AG08395 (cell line): ENCODE results near the gene PTAFR.
"Not testable (repeated sequence)": the region's sequence is repeated elsewhere in the genome, so short reads cannot be mapped to it uniquely, and the experiment has no call there.

Source experiments
- DNase-seq: peaks from one replicate; pipeline ENCODE4 v3.0.0; 2012; ENCODE audit warnings: mixed read lengths, low spot score

The PTAFR gene

DNA sequence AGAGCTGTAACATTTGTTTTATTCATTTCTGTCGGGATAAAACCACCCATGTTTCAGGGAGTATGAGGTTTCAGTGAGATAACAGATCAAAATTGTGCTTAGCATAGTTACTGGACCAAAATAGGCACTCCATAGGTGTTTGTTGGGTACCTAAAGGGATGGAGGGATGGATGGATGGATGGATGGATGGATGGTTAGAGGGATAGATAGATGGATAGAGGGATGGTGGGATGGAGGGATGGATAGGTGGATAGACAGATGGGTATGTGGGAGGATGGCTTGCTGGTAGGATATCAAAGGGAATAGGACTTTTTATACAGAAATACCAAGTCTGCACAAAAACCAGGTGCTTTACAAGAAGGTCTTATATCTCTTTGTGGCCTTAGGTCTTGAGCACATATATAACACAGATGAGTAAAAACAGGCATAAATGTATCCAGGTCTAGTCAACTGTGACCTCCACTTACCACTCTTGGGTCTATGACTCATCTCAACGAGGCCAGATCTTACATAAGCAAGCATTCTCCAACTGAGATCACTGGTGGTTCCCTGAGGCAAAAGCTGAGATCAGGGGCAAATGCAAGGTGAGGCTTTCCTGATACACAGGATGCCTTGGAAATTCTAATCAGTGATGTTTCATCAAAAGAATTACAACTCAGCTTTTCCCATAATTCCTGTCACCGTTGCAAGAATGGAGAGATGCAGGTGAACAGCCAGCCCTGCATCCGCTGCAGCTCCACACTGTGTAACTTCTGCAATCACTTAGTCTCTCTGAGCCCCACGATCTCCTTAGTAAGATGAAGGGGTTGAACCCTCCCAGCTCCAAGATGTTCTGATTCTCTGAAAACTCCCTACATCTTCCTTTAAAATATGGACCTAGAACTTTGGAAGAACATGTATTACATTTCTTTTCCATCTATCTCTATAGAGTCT lies 32.0 kb downstream of the PTAFR start:
- peak; percentile 59 for DNase-seq

DNA sequence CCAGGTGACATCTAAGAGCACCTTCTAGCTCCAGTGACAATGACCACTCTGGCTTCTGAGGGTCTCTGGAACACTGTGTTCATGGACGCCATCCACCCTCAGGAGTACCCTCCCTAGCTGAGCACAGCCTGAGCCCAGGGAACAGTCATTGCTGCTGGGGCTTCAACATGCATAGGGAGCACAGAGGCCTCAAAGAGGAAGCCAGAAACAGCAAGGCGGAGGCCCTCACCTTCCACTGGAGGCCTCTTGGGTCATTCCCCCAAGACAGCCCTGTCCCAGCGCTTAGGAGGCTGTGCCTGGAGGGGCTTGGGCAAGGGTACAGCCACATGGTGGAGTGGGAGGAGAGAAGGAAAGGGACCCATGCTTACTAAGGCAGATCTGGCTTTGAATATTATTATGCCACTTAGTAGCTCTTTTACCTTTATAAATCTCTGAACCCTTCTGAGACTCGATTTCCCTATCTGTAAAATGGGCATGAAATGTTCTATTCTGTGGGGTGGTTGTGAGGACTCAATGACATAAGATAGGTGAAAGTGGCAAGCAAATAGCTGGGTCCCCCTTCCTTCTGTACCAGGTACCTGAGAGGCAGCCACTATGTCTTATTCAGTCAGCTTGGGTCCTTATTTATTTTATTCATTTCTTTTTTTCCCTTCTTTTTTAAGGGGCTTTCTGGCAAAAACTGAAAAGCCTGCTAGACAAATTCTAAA lies 32.8 kb downstream of the PTAFR start:
- DNase-seq: no peak

DNA sequence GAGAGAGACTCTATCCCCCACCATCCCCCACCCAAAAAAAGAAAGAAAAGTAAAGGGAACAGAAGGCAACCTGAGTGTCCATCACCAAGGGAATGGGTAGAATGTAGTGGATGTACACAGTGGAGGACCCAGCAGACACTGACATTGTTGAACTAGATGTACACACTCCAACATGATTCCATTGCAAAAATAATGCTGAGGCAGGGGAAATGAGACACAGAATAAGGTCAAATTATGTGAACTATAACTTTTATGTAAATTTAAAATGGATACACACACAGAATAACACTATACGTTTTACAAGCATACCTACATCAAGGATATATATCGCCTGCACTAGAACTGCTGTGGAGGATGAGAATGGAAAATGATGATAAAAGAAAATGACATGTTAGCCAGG lies 34.8 kb downstream of the PTAFR start:
- no peak for DNase-seq

DNA sequence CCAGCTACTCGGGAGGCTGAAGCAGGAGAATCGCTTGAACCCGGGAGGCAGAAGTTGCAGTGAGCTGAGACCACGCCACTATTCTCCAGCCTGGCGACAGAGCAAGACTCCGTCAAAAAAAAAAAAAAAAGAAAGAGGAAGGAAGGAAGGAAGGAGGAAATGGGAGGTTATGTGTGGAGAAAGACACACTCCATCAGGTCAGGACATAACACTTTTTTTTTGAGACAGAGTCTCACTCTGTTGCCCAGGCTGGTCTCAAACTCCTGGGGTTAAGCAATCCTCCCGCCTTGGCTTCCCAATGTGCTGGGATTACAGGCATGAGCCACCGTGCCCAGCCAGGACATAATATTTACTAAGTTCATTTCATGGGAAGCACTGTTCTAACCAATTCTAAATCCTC lies 36.6 kb downstream of the PTAFR start:
- not testable (repeated sequence) for DNase-seq

DNA sequence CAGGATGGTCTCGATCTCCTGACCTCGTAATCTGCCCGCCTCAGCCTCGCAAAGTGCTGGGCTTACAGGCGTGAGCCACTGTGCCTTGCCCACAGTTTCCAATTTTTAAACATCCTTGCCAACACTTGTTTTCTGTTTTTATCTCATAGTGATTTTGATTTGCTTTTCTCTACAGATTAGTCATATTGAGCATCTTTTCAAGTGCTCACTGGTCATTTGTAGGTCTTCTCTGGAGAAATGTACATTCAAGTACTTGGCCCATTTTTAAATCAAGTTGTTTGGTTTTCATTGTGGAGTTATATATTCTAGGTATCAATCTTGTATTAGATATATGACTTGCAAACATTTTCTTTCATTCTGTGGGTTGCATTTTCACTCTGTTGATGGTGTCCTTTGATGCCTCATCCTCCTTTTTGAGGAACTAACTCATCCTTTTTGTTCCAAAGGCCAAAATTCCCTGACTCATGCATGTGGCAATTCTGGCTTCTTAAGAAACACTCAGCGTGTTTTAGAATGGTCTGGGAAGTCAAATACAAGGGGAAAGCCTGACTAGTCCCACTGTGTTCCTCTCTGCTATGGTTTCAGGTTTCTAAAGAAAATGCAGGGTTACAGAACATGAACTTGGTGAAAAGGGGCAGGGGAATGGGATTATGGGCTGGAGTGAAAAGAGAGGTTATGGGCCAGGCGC lies 37.3 kb downstream of the PTAFR start:
- peak; percentile 65 for DNase-seq

DNA sequence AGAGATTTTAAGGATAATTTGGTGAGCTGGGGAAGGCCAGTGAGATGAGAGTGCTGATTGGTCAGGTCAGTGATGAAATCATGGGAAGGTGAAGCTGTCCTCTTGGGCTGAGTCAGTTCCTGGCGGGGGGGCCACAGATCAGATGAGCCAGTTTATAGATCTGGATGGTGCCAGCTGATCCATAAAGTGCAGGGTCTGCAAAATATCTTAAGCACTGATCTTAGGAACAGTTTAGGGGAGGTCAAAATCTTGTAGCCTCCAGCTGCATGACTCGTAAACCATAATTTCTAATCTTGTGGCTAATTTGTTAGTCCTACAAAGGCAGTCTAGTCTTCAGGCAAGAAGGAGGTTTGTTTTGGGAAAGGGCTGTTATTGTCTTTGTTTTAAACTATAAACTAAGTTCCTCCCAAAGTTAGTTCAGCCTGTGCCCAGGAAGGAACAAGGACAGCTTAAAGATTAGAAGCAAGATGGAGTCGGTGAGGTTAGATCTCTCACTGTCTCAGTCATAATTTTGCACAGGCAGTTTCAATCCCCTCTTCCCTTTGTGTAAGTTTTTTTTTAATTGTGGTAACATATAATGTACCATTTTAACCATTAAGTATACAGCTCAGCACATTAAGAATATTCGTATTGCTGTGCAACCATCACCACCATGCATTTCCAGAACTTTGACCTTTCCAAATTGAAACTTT lies 39.4 kb downstream of the PTAFR start:
- DNase-seq: no peak

DNA sequence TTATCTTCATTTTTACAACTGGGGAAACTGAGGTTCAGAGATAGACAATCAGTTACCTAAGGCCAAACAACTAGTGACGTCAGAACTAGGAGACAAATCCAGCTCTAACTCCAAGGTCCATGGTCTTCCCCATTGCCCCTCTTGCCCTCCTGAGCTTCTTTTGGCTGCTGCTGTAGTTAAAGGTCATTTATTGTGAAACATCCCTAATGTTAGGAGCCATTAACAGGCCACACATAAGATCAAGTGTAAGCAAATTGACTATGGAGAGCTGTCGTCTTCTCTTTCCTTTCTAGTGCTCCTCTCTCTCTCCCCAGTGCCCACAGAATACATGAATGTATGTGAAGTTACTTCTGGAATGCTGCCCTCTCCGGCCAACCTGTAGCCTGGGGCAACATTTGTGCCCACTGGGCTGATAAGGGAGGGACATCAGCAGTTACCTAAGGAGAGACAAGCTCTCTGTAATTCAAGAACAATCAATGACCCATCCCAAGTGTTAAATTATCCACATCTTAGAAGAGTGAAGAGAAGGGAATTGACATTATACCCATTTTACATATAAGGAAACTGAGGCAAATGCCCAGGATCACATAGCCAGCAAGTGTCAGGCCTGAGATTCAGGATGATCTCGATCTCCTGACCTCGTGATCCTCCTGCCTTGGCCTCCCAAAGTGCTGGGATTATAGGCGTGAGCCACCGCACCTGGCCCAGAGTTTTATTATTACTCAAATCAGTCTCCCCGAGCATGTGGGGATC lies 40.1 kb downstream of the PTAFR start:
- DNase-seq: no peak

DNA sequence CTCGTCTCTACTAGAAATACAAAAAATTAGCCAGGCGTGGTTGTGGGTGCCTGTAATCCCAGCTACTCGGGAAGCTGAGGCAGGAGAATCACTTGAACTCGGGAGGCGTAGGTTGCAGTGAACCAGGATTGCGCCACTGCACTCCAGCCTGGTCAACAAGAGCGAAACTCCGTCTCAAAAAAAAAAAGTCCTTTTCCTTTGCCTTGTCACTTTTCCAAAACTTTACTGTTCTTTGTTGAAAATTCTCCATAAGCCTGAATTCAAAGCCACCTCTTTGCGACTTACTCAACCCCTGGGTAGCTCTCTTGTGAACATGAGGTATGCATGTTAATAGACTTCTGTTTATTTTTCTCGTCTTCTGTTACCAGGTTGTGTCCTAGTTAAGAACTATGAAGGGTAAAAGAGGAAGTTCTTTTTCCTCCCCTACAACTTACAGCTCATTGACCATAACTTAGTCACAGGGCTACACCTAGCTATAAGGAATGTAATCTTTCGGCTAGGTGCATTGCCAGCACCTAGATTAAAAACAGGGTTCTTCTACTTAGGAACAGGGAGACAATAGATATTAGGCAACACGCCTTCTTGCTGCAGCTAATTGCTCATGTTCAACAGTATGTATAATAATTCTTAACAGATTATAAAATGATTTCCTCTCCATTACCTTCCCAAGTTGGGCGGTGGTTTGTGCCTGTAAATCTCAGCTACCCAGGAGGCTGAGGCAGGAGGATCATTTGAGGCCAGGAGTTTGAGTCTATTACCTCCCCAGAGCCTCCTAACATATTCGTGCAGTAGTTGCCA lies 40.9 kb downstream of the PTAFR start:
- DNase-seq: no peak

DNA sequence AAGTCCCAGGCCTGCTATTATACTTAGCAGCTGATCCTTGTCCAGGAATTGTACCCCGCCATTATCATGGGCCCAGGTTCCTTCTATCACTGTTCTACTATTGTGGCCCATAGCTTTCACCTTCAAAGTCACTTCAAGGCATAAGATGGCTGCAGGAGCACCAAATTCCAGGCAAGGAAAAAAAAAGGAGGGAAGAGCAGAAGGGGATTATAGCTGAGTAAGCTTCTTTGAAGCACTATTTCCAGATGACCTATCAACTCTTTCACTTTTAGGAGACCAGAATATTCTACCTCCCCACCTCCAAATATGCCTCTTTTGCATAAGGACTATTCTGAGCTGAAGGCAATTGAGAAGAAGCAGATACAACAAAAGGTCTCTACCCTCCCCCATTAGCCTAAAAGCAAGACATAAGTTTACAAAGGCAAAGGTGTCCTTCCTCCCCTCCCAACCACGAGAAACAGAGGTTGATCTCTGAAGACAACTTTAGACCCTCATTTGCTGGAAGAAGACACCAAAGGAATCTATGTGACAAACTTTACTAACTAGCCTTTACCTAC lies 41.8 kb downstream of the PTAFR start:
- no peak for DNase-seq

DNA sequence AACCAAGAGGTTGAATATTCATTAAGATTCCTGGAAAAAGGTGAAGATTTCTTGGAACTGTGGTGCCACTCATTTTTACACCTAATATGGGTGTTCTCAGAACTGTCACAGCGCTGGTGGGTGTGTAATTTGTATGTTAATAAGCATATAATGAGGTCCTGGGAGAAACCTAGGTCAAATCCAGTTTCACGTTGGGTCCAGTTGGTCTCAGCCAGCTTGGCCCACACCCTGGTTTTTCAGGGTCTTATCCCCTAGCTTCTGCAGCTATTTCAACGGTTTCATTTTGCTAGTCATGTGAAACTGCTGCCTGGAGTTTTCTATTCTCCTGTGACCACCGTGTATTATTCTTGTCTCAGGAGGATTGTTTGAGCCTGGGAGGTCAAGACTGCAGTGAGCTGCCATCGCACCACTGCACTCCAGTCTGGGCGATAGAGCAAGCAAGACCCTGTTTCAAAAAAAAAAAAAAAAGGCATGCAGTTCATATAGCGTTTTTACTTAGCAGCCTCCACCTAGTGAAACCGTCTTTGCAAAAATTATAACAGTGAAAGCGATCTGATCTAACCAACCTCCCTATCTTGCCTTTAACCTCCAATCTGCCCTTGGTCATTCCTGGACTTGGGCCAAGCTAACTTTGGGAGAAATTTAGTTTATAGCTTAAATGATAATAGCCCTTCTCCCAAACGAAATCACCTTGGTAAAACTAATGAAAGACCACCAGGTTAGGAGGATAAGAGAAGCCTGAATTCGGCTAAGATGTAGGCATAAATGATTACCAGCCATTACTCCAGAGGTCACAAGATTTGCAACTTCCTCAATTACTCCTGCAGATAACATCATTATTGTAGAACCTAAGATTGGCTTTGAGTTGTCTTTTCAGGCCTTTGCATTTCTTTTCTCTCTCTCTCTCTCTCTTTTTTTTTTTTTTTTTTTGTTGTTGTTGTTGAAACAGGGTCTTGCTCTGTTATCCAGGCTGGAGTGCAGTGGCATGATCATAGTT lies 44.0 kb downstream of the PTAFR start:
- no peak for DNase-seq

DNA sequence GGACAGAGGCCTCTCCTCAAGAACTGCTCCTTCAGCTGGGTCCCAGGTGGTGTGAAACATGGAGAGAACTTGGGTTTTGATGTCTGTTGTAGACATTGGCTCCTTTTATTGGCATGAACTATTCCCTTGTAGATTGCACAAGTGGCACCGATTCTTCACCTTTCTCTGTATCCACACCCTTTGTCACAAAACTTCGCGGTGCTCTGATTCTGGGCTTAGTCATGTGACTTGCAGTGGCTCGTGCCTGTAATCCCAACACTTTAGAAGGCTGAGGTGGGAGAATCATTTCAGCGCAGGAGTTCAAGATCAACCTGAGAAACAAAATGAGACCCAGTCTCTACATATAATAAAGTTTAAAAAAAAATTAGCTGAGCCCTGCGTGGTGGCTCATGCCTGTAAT lies 45.6 kb downstream of the PTAFR start:
- DNase-seq: no peak

DNA sequence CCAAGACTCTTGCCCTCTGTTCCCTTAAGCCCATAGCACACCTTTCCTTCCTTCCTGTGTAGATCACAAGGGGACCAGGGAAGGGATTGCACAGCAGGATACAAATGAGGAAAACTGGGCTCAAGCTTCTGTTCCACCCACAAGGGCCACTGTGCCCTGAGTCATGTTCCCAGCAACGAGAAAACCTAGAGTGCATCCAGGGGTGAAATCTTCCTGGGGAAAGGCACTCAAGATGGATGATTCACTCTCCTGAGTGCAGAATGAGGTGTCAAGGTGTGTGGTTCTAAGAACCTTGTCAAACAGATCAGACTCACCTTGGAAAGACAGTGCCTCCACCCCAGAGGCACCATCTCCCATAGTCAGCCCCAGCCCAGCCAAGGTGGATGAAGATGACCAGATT lies 47.3 kb downstream of the PTAFR start:
- peak; percentile 45 for DNase-seq

DNA sequence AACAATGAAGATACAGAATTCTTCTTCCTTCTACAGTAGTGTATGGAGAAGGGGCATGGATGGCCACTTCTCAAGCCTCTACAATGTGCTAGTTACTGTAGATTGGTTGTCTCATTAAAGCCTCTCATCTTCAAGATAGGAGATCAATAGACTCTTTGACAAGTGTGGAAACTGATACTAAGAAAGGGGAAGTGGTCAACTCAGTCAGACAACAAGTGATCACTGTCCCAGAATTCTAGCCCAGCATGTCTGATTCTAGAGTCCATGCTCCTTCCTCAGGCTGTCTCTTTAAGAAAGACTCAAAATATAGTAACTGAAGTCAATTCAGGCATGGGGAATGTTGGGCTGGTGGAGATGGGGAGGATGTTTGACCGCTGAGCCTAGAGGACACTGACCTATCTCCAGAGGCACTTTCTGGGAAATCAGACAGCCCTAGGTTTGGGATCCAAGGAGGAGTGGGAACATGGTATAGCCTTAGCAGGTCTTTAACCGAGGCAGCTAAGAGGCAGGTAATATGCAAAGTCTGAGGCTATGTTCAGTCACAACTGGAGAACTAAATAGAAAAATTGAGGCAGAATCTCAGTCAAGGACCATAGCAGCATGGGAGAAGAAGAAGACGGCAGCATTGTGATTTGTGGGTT lies 48.8 kb downstream of the PTAFR start:
- no peak for DNase-seq

DNA sequence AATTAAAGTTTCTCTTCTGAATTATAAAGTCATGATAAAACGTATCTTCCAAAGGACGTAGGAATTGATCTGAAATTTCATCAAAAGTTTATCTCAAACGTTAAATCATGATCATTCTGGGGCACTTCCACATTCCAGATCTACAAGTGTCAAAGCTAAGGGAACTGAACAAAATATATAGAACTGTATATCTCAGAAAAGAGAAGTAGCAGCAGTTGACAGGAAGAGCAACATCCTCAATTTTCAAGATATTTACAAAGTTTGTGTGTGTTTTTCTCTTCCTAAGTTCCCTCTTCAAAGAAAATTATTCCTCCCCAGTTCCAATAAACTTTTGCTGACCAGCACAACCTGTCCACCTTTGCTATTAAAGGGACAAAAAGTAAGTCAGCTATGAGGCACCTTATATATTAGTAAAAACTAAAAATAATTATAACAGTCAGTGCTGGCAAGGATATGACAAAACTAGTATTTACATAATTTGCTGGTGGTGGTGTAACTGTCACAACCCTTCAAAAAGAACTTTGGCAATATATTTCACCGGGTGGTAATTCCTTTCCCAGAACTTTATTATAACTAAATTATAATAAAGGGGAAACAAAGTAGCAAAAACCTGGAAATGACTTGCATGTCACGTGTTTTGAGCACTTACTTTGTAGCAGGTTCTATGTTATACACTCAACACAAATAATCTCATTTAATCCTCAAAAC lies 49.6 kb downstream of the PTAFR start:
- DNase-seq: no peak

DNA sequence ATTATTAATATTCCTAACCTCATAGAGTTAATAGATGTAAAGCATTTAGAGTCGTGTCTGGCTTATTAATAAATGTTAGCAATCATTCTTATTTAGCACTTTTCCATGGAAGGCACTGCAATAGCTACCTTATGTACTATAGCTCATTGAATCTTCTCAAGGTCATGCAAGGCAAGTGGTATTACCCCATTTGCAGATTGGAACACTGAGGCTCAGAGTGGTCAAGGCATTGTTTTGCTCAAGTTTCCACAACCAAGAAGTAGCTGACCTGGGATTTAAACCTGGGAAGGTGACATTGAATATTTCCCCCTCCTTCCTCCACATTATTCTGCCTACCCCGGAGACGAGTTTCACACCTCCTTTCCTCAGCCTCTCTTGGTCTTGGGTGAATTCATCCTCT lies 50.3 kb downstream of the PTAFR start:
- DNase-seq: no peak

DNA sequence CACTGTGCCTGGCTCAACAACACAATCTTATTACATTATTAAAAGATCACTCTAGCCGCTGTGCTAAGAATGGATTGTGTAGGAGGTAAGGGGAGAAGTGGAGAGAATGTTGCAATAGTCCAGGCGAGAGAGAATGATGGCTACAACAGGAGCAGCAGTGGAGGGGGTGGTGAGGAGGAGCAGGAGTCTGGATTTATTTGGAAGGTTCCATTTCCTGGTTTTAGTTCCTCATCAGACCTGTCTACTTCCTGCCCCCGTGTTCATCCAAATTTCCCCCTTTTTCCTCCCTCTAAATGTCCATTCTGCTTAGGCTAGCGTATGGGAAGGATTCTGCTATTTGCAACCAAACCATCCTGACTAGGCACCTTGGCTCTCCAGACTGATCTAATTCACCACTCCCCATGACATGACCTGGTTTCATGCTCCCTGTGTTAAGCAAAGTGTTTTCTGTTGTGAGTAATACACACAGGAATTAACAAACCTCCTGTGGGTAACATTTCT lies 53.0 kb downstream of the PTAFR start:
- DNase-seq: peak; percentile 69

DNA sequence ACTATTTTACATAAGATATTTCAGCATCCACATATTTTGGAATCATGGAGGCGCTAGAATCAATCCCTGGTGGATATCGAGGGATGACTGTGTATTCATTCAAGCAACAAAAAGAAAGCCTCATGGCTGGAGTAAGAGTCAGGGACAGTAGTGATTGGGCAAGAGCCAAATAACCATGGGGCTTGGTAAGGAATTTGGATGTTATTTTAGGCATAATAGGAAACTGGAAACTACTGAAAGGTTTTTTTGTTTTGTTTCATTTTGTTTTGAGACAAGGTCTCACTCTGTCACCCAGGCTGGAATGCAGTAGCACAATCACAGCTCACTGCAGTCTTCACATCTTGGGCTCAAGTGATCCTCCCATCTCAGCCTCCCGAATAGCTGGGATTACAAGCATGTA lies 54.3 kb downstream of the PTAFR start:
- peak; percentile 37 for DNase-seq

DNA sequence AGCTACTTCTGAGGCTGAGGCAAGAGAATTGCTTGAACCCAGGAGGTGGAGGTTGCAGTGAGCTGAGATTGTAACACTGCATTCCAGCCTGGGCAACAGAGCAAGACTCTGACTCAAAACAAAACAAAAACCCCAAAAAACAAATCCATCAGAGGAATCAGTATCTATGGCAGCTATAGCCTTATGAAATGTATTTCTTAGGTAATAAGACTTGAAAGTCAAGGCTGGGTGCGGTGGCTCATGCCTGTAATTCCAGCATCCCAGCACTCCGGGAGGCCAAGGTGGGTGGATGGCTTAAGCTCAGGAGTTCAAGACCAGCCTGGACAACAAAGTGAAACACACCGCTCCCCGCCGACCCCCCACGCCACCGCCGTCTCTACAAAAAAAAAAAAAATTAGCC lies 56.9 kb downstream of the PTAFR start:
- DNase-seq: no peak
